ENCODE data around the gene RWDD4.

RWDD4 gene

GRCh38 chr4:183599284-183599683 is 59.7 kb downstream of the RWDD4 start:
- DNase-seq: no peak

GRCh38 chr4:183596067-183596757 is 62.8 kb downstream of the RWDD4 start:
- DNase-seq: no peak

GRCh38 chr4:183594823-183595222 is 64.2 kb downstream of the RWDD4 start:
- no peak for DNase-seq

- DNase-seq: no peak
These were observed 67.7 kb downstream of the RWDD4 start for GRCh38 chr4:183591301-183591700.

Data from cerebellar nuclear complex (tissue), 1 donor.